PC-9 (cell line): ENCODE data around the gene SLC22A23. TPM values are rescaled to one million over a fixed set of nuclear protein-coding genes. Genes with fewer than 3 reads are reported as not detected.

Experiments used
- BruUV-seq: library from RNA; stranded (reverse); fragments of 400-500 nt; replicated peaks from 2 replicates; lab custom pipeline; 2021; lab: Mats Ljungman, UMichigan
- CTCF ChIA-PET: fragments of 300-600 bp; sonication (Branson Sonifier 250); formaldehyde crosslinking; loops from one replicate; lab custom pipeline; 2022; ENCODE audit warnings: antibody characterized with exemption; lab: Charles Lee
- POLR2A ChIA-PET: fragments of 300-600 bp; sonication (Branson Sonifier 250); formaldehyde crosslinking; loops from one replicate; lab custom pipeline; 2022; ENCODE audit warnings: antibody characterized with exemption; ENCODE audit not compliant: unreplicated experiment; lab: Charles Lee
- DNase-seq, 2 experiments: peaks; one replicate each; pipeline versions ENCODE4 v3.0.0 to v3.0.0-alpha.2; 2015 to 2022; ENCODE audit warnings: mixed read lengths in 1 of 2
- H2AFZ ChIP-seq: fragments of 200-600 bp; sonication (generic); 2 replicates; pipeline ENCODE4 v1.8.1; 2017; ENCODE audit warnings: antibody characterized with exemption
- H3F3A ChIP-seq: fragments of 200-600 bp; sonication (generic); 2 replicates; pipeline ENCODE4 v1.8.1; 2017; ENCODE audit warnings: antibody characterized with exemption, mild to moderate bottlenecking, low read depth; ENCODE audit not compliant: insufficient read depth
- H3K27ac ChIP-seq: fragments of 200-600 bp; sonication (generic); 2 replicates; pipeline ENCODE4 v1.6.1; 2016; ENCODE audit warnings: mixed run types
- H3K27me3 ChIP-seq: fragments of 200-600 bp; sonication (generic); 2 replicates; pipeline ENCODE4 v1.6.1; 2016; ENCODE audit warnings: low read depth, mixed run types; ENCODE audit not compliant: insufficient read depth
- H3K36me3 ChIP-seq: fragments of 200-600 bp; sonication (generic); 2 replicates; pipeline ENCODE4 v1.6.1; 2016; ENCODE audit warnings: low read depth, mixed run types
- H3K4me1 ChIP-seq: fragments of 200-600 bp; sonication (generic); replicated peaks from 2 replicates; pipeline ENCODE4 v1.6.1; 2016; ENCODE audit warnings: mixed run types; ENCODE audit not compliant: insufficient read depth
- H3K4me2 ChIP-seq: fragments of 200-600 bp; sonication (generic); 2 replicates; pipeline ENCODE4 v1.6.1; 2017; ENCODE audit warnings: mixed run types
- H3K4me3 ChIP-seq: fragments of 200-600 bp; sonication (generic); 2 replicates; pipeline ENCODE4 v1.6.1; 2016; ENCODE audit warnings: mixed run types
- H3K79me2 ChIP-seq: fragments of 200-600 bp; sonication (generic); 2 replicates; pipeline ENCODE4 v1.6.1; 2017; ENCODE audit warnings: low read depth, mixed run types
- H3K9me2 ChIP-seq: fragments of 200-600 bp; sonication (generic); 2 replicates; pipeline ENCODE4 v1.8.1; 2017; ENCODE audit warnings: mild to moderate bottlenecking; ENCODE audit not compliant: insufficient read depth
- H3K9me3 ChIP-seq: fragments of 200-600 bp; sonication (generic); 2 replicates; pipeline ENCODE4 v1.8.1; 2016; ENCODE audit warnings: low read depth; ENCODE audit not compliant: insufficient read depth
- H4K20me1 ChIP-seq: fragments of 200-600 bp; sonication (generic); 2 replicates; pipeline ENCODE4 v1.8.1; 2017; ENCODE audit not compliant: insufficient read depth
- CTCF ChIP-seq: fragments of 200-600 bp; sonication (generic); conservative IDR thresholded peaks from 2 replicates; pipeline ENCODE4 v1.6.1; 2017; ENCODE audit warnings: mixed run types, antibody characterized with exemption, mild to moderate bottlenecking, moderate library complexity
- EZH2 ChIP-seq: fragments of 200-600 bp; sonication (generic); IDR thresholded peaks from 2 replicates; pipeline ENCODE4 v1.8.0; 2017; ENCODE audit warnings: antibody characterized with exemption, low read depth
- intact Hi-C: fragments of 100-400 bp; cut with micrococcal nuclease; formaldehyde crosslinking; loops from one replicate; pipeline ENCODE4 v1.10.0; 2022; ENCODE audit not compliant: unreplicated experiment
- total RNA-seq: library from RNA; stranded (reverse); gene quantifications from 2 replicates; pipeline ENCODE4 v1.2.3, GENCODE V29; 2021

SLC22A23 gene
- total RNA-seq, 1 experiment from 2014 or later = 13.5 TPM

DNA sequence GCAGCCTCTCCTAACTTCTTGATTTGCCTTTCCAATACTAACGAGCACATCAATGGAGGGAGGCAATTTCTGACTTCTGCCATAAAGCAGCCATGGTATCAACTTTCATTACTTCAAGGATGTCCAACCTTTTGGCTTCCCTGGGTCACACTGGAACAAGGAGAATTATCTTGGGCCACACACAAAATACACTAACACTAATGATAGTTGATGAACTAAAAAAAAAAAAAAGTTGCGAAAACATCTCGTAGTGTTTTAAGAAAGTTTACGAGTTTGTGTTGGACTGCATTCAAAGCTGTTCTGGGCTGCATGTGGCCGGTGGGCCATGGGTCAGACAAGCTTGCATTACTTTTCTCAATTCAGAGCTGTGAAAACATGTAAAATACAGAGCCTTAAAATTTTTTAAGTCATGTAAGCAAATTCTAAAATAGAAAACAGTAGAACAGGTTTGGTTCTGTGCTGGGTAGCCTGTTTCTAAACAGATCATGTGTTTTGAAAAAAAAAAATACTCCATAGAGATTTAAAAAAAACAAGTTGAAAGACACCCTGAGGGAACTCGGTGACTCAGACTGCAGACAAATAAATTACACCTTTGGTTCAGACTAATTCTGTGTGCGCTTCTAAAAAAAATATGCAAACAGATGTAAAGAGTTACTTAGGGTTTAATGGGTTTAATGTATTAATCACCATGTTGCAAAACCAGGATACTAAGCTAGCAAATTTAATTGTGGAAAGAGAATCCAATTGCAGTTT is 43.6 kb upstream of the SLC22A23 start:
- peak overlapping the region; percentile 77 for H3K4me2 ChIP-seq
- BruUV-seq = no TSS peak
- no peak for TF ChIP-seq EZH2
- no peak for TF ChIP-seq CTCF
- ChIA-PET CTCF (interaction anchor here (0.6 to 0.7 kb wide), 2 partner anchors 314 to 1131 kb away, joined by 3 to 4 read pairs; no protein-coding TSS in a partner anchor), POLR2A (interaction anchor here (0.6 kb wide), 1 partner anchor 10 kb away, joined by 3 read pairs; no protein-coding TSS in a partner anchor)
- H4K20me1 ChIP-seq = no peaks in the 10 kb centered on the region
- intact Hi-C loops = loop anchor here (2.0 kb wide), 1 partner anchor 18 kb away; no protein-coding TSS in a partner anchor
- H3K4me3 ChIP-seq = peak overlapping the region; percentile 41
- no peaks in the 10 kb centered on the region for H3K9me3 ChIP-seq
- H3K4me1 ChIP-seq = peaks cover 25% of the 10 kb centered on the region
- no peaks in the 10 kb centered on the region for H3K36me3 ChIP-seq
- H2AFZ ChIP-seq = no peak overlapping the region
- peak overlapping the region; percentile 43; the same call in 1 of the 2 replicates for H3K27ac ChIP-seq
- H3K79me2 ChIP-seq = no peaks in the 10 kb centered on the region
- H3K9me2 ChIP-seq = no peaks in the 10 kb centered on the region
- DNase-seq = peak; percentile 21 to 93
- no peaks in the 10 kb centered on the region for H3K27me3 ChIP-seq
- H3F3A ChIP-seq = peaks cover 17% of the 10 kb centered on the region

DNA sequence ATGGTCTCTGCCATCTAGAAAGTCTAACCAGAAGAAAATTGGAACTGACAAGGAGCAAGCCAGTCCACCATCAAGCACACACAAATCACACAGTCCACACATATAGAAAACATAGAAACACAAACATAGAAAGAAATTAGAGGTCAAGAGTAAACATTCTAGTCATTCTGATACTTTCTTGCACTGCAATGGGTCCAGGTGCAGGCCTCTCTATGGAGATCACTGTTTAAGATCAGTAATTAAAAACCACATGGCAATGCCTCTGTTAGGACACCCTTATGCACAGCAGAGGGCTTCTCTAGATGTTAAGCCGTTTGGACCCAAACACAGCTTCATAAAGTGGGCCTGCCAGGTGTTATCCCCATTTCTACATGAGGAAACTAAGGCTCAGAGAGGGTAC is 42.8 kb upstream of the SLC22A23 start:
- DNase-seq = no peak
- intact Hi-C loops = loop anchor here (2.0 kb wide), 1 partner anchor 19 kb away; no protein-coding TSS in a partner anchor
- no TSS peak for BruUV-seq
- H3K4me3 ChIP-seq = no peak overlapping the region
- peak overlapping the region; percentile 77 for H3K4me2 ChIP-seq
- POLR2A ChIA-PET = no interaction called here
- no peaks in the 10 kb centered on the region for H3K27me3 ChIP-seq
- no peaks in the 10 kb centered on the region for H3K79me2 ChIP-seq
- no peaks in the 10 kb centered on the region for H4K20me1 ChIP-seq
- H3K27ac ChIP-seq = no peak overlapping the region
- no peaks in the 10 kb centered on the region for H3K9me3 ChIP-seq
- peaks cover 17% of the 10 kb centered on the region for H3F3A ChIP-seq
- H3K9me2 ChIP-seq = no peaks in the 10 kb centered on the region
- TF ChIP-seq CTCF (no peak), EZH2 (no peak)
- no peaks in the 10 kb centered on the region for H3K36me3 ChIP-seq
- CTCF ChIA-PET = no interaction called here
- H3K4me1 ChIP-seq = peaks cover 25% of the 10 kb centered on the region
- H2AFZ ChIP-seq = no peak overlapping the region

- no peak for DNase-seq
- intact Hi-C loops = no loop called here
- Histone ChIP-seq H3K79me2 (no peaks in the 10 kb centered on the region), H3K36me3 (no peaks in the 10 kb centered on the region), H3K27ac (no peak overlapping the region), H3F3A (peaks cover 16% of the 10 kb centered on the region), H3K9me2 (no peaks in the 10 kb centered on the region), H3K4me3 (no peak overlapping the region), H3K4me2 (no peak overlapping the region), H4K20me1 (no peaks in the 10 kb centered on the region), H3K27me3 (no peaks in the 10 kb centered on the region; the same call in 1 of the 2 replicates), H3K9me3 (no peaks in the 10 kb centered on the region), H3K4me1 (peaks cover 22% of the 10 kb centered on the region), H2AFZ (no peak overlapping the region)
- BruUV-seq = no TSS peak
- POLR2A ChIA-PET = interaction anchor here (0.6 kb wide), 1 partner anchor 10 kb away, joined by 6 read pairs; no protein-coding TSS in a partner anchor
- TF ChIP-seq CTCF (no peak), EZH2 (no peak)
- CTCF ChIA-PET = no interaction called here
These were observed 39.5 kb upstream of the SLC22A23 start for GRCh38 chr6:3496395-3496794.
